ENCODE measurements around the gene TAAR6. TPM values are rescaled to one million over a fixed set of nuclear protein-coding genes. Genes with fewer than 3 reads are reported as not detected.
"Not testable (repeated sequence)": the region's sequence is repeated elsewhere in the genome, so short reads cannot be mapped to it uniquely, and the experiment has no call there.

The TAAR6 gene
- total RNA-seq, 1 donor from 2014 or later = not detected

DNA sequence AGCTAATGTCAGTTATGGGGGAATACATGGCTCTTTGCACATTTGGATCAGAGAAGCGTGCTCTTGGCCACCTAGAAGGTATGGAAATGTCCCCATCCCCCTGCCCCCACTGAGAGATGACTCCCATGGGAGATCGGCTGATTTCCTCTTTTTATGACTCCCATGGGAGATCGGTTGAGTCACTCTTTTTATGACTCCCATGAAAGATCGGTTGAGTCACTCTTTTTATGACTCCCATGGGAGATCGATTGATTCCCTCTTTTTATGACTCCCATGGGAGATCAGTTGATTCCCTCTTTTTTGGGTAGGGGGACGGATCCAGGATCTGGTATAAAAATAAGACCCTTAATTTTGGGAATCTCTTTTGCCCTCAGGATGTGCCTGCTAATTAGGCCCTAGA, 42.3 kb upstream of the TAAR6 start:
- DNase-seq = no peak
- Mint-ChIP-seq H3K27me3 (ENCODE audit: unreplicated experiment) (peaks cover 3% of the 10 kb centered on the region), H3K27ac (ENCODE audit: unreplicated experiment) (no peak overlapping the region), H3K9me3 (ENCODE audit: unreplicated experiment) (no peaks in the 10 kb centered on the region), H3K36me3 (ENCODE audit: unreplicated experiment) (no peaks in the 10 kb centered on the region), H3K4me1 (ENCODE audit: low read depth, unreplicated experiment) (no peaks in the 10 kb centered on the region), H3K4me3 (ENCODE audit: unreplicated experiment) (no peak overlapping the region)
- TF ChIP-seq, protein P1, sequence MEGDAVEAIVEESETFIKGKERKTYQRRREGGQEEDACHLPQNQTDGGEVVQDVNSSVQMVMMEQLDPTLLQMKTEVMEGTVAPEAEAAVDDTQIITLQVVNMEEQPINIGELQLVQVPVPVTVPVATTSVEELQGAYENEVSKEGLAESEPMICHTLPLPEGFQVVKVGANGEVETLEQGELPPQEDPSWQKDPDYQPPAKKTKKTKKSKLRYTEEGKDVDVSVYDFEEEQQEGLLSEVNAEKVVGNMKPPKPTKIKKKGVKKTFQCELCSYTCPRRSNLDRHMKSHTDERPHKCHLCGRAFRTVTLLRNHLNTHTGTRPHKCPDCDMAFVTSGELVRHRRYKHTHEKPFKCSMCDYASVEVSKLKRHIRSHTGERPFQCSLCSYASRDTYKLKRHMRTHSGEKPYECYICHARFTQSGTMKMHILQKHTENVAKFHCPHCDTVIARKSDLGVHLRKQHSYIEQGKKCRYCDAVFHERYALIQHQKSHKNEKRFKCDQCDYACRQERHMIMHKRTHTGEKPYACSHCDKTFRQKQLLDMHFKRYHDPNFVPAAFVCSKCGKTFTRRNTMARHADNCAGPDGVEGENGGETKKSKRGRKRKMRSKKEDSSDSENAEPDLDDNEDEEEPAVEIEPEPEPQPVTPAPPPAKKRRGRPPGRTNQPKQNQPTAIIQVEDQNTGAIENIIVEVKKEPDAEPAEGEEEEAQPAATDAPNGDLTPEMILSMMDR (IDR thresholded peaks at IDR 0.05; ENCODE audit: partially characterized antibody, unreplicated experiment) = no peak

DNA sequence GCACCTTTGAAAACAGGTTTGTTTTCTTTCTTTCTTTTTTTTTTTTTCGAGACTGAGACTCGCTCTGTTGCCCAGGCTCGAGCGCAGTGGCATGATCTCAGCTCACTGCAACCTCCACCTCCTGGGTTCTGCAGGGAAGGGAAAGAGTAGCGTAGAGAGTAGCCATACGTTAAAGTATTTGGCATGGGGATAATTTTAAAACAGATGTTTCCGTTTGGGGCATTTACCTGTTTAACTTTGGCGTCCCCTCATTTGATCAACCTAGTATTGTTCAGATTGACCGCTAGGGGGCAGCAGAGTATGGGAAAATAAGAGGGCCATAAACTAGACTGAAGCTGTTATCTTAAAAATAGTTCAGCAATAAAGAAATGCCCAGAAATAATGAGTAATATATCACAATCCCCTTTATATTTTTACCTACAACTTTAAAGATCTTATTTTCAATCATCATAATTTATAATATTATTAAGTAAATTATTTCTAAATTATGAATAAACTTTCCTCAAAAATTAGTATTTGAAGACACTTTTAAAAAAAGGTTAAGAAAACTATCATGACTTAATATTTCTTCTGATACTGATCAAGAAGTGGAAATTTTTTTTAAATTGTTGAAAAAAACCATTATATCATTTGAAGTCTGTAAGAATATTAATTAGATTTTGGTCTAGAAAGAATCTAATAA, 39.7 kb upstream of the TAAR6 start:
- Mint-ChIP-seq H3K9me3 (ENCODE audit: unreplicated experiment) (peaks cover 4% of the 10 kb centered on the region), H3K27me3 (ENCODE audit: unreplicated experiment) (peaks cover 3% of the 10 kb centered on the region), H3K4me3 (ENCODE audit: unreplicated experiment) (no peak overlapping the region), H3K4me1 (ENCODE audit: low read depth, unreplicated experiment) (no peaks in the 10 kb centered on the region), H3K36me3 (ENCODE audit: unreplicated experiment) (peaks cover 6% of the 10 kb centered on the region), H3K27ac (ENCODE audit: unreplicated experiment) (no peak overlapping the region)
- TF ChIP-seq, protein P1 (IDR thresholded peaks at IDR 0.05; ENCODE audit: partially characterized antibody, unreplicated experiment) = peak; percentile 94
- DNase-seq = peak; percentile 57

DNA sequence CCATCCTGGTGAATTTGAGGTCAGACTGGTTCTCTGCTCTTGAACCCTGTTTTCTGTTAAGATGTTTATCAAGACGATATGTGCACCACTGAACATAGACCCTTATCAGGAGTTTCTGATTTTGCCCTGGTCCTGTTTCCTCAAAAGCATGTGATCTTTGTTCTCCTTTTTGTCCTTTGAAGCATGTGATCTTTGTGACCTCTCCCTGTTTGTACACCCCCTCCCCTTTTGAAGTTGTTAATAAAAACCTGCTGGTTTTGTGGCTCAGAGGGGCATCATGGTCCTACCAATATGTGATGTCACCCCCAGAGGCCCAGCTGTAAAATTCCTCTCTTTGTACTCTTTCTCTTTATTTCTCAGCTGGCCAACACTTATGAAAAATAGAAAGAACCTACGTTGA, 35.6 kb upstream of the TAAR6 start:
- H3K27ac Mint-ChIP-seq (ENCODE audit: unreplicated experiment); H3K4me3 Mint-ChIP-seq (ENCODE audit: unreplicated experiment); H3K9me3 Mint-ChIP-seq (ENCODE audit: unreplicated experiment); DNase-seq; H3K36me3 Mint-ChIP-seq (ENCODE audit: unreplicated experiment); H3K27me3 Mint-ChIP-seq (ENCODE audit: unreplicated experiment); H3K4me1 Mint-ChIP-seq (ENCODE audit: low read depth, unreplicated experiment): not testable (repeated sequence)

DNA sequence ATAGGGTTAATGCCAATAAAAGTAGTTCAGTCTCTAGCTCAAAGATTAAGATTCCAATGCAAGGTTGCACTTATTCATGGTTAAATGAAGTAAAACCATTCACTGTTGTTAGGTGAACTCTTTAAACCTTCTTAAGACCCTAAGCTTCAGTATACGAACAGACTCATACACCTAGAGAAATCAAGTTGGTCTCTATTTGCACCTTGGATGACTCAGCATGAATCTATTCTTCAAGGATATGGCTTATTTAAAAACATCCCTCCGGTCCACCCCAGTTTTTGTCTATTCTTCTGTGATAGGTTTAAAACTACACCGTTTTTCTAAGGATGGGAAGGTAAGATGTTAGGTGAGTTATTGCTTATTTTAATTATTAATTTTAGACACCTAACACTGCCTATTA, 33.0 kb upstream of the TAAR6 start:
- Mint-ChIP-seq H3K9me3 (ENCODE audit: unreplicated experiment) (peaks cover 4% of the 10 kb centered on the region), H3K4me3 (ENCODE audit: unreplicated experiment) (no peak overlapping the region), H3K27me3 (ENCODE audit: unreplicated experiment) (no peaks in the 10 kb centered on the region), H3K36me3 (ENCODE audit: unreplicated experiment) (peaks cover 9% of the 10 kb centered on the region), H3K4me1 (ENCODE audit: low read depth, unreplicated experiment) (no peaks in the 10 kb centered on the region), H3K27ac (ENCODE audit: unreplicated experiment) (no peak overlapping the region)
- DNase-seq = no peak
- TF ChIP-seq, protein P1 (IDR thresholded peaks at IDR 0.05; ENCODE audit: partially characterized antibody, unreplicated experiment) = no peak

DNA sequence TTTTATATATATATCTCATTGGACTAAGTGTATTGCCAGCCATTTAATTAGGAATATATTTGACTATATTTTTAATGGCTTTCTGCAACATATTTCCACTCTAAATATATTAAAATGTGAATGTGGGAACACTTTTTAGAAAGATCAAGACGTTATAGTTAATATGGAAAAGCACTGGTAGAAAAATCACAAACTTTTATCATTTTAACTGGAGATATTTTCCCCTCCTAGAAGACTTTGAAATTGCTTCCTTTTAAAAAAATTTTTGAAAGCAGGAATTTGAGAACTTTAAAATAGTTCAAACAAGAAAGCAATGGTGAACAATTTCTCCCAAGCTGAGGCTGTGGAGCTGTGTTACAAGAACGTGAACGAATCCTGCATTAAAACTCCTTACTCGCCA, 32.1 kb upstream of the TAAR6 start, which contains the start of gene TAAR9:
TSS of gene TAAR9 (plus strand) at position 301 of the 400 bp plus-strand sequence. CDS start at position 314, 13 bp downstream.
- H3K9me3 Mint-ChIP-seq (ENCODE audit: unreplicated experiment) = peaks cover 4% of the 10 kb centered on the region
- no peak for DNase-seq
- no peak within 1 kb of the TSS for H3K27ac Mint-ChIP-seq (ENCODE audit: unreplicated experiment)
- no peak within 1 kb of the TSS for H3K4me3 Mint-ChIP-seq (ENCODE audit: unreplicated experiment)
- TF ChIP-seq, protein P1 (IDR thresholded peaks at IDR 0.05; ENCODE audit: partially characterized antibody, unreplicated experiment) = no peak
- H3K27me3 Mint-ChIP-seq (ENCODE audit: unreplicated experiment) = no peaks in the 10 kb centered on the region
- no peaks in the 10 kb centered on the region for H3K4me1 Mint-ChIP-seq (ENCODE audit: low read depth, unreplicated experiment)
- H3K36me3 Mint-ChIP-seq (ENCODE audit: unreplicated experiment) = peaks cover 9% of the 10 kb centered on the region
